ENCODE results near the gene ANTXRL.
"Not testable (repeated sequence)": the region's sequence is repeated elsewhere in the genome, so short reads cannot be mapped to it uniquely, and the experiment has no call there.

Gene ANTXRL

DNA sequence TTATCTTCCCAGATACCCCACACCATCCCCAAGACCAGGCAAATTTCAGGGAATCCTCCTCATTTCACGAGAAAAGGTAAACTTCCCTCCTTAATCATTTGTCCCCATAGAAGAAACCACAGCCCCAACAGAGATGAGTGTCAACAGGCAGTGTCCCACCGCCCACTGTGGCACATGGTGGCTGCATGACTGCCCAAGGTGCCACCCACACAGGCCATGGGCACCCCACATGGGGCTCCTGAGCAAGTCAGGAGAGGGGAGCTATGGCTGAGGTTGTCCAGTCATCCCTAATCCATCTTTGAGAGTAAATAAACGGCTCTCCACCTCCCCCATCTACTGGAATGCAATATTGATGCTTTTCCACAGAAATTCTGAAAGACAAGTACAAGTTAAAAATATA, 44.1 kb downstream of the ANTXRL start:
- no peak for DNase-seq (ENCODE audit: low spot score)

DNA sequence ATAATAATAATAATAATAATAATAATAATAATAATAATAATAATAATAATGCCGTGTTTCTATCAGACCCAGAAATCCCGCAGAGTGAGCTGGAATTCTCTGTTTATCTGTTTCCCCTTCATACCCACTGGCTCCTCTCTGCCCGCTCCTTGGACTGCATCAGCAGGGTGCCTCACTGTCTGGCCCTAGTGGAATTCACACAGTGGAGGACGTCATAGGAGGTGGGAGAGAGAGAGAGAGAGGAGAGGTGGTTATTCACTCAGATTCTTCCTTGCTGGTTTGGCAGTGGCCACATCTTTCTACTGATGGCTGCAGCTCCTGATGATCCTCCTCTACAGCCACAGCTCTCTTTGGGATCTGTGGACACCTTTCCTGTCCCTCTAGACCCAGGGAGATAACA, 78.7 kb downstream of the ANTXRL start:
- not testable (repeated sequence) for DNase-seq (ENCODE audit: low spot score)

DNA sequence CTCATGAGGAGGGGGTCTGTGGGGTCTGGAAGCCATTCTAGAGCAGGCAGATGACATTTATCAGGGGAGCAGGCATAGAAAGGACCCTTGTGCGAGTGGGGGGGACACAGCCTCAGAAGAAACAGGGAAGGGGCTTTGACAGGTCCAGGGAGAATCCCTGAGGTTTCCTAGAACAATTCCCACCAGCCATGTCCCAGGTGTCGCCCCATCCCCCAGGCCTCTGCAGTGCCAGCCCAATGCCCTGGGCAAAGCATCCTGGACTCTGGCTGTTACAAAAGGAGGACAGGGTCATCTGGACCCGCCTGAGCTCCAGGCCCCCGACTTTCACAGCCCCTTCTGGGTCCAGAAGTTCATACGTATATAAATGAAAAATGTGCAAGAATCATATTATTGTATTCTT, 80.4 kb downstream of the ANTXRL start:
- DNase-seq (ENCODE audit: low spot score) = not testable (repeated sequence)

DNA sequence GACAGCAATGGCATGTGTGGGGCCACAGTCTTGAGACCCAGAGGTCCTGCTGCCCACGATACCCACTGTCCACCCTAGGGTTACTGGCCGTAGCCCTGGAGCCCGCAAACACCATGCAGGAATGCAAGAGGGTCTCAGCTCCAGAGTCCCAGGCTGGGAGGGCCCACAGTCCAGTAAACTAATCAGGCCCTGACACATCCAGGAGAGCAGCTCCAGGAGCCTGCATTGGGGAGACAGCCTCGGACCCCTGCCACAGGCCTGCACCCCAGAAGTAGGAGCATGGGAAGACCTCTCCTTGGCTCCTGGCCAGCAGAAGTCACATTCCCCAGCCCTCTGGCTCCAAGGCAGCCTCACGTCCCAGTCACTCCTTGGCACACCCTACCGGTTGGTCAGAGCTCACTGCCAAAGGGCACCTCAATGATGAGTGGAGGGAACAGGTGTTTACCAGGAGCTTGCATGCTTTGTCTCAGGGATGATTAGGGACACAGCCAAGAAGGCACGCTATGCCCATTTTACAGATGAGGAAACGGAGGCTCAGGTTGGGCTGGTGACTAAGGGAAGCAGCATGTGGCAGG, 81.0 kb downstream of the ANTXRL start:
- not testable (repeated sequence) for DNase-seq (ENCODE audit: low spot score)

DNA sequence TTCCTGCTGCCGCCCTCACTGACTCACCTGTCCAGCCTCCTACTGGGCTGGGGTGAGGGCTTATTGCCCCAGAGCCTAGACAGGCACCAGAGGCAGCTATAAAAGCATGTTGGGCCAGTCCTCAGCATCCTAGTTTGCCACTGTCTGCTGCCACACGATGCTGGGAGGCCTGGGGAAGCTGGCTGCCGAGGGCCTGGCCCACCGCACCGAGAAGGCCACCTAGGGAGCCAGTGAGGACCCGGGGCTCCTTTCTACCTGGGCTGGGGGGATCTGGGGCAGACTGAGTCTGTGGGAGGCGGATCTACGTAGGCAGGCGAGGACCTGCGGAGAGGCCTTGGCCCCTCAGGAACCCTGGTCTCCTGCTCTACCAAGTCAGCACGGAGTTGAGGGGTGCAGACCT, 82.2 kb downstream of the ANTXRL start:
- DNase-seq (ENCODE audit: low spot score) = not testable (repeated sequence)

DNA sequence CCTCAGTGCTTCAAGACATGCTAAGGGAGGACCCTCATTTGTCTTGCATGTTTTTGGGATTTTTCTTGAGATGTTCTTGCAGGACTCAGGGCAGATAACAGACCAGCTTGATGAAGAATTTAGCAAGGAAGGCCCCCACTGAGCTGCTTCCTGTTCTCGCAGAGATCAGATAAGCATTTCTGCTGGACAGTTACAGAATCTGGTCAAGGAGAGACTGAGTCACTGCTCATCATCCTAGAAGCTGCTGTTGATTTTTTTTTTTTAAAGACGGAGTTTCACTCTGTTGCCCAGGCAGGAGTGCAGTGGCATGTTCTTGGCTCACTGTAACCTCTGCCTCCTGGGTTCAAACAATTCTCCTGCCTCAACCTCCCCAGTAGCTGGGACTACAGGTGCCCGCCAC, 87.6 kb downstream of the ANTXRL start:
- not testable (repeated sequence) for DNase-seq (ENCODE audit: low spot score)

DNA sequence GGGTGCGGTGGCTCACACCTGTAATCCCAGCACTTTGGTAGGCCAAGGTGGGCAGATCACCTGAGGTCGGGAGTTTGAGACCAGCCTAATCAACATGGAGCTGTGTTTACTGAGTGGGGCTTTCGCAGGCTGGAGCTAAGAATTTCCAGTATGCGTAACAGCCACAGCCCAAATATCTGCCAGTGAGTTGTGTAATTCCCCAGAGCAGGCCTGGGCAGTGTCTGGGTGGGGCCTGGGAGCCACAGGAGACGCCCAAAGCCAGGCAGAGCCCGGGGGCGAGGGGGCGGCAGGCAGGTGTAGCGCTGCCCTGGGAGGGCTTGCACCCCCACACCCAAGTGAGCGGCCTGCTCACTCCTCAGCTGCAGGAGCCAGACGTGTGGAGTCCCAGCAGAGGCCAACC, 88.6 kb downstream of the ANTXRL start, which contains the start of gene ANXA8L1:
Gene ANXA8L1, plus strand, starts transcription at position 371 of the 400 bp plus-strand sequence. CDS start 76 bp downstream, outside the sequence.
- DNase-seq (ENCODE audit: low spot score) = not testable (repeated sequence)

DNA sequence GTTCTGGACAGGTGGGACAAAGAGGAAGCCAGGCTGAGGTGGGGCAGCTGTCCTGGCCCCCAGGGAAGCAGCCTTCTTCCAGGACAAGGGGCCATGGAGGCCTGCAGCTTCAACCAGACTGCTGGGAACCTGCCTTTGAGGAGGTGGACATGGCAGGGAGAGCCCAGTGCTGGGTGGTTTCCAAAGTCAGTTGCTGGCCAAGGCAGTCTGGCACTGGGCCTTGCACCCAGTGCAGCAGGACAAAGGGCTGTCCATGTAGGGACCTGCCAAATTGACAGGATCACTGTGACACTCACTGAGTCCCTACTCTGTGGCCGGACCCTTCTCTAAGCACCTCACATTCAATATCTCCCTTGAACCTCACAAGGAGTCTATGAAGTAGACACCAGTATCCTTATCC, 90.2 kb downstream of the ANTXRL start:
- not testable (repeated sequence) for DNase-seq (ENCODE audit: low spot score)

DNA sequence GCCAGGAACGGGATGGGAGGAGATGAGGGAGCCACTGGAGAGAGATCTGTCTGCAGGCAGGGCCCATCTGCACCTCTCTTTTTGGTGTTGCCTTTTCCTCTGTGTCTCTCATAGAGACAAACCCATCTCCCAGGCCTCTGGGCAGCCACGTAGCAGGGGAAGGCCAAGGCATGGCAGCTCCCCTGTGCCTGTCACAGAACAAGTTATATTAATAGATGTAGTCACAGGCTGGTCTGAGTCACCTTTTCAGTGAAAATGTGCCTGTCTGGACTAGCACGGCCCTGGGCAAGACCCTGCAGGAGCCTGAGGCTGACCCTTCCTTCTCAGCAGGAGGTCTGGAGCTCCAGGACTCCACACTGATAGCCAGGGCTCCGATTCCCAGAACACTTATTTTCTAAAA, 90.9 kb downstream of the ANTXRL start:
- DNase-seq (ENCODE audit: low spot score) = not testable (repeated sequence)

DNA sequence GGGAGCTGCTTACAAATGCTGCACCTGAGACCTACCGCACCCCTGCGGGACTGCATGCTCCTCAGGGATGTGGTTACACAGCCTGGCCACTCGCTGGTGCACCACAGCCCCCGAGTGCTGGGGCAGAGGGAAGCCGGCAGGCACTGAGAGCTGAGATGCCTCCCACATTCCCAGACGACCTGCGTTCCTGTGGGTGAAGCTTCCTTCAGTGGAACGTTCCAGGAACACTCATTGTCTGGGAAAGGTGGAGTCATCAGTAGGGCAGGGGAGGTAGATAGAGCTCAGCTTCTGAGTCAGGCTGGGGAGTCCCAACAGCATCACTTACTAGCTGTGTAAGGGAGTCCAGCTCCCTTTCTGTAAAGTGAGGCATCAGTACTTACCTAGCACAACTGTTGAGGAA, 91.3 kb downstream of the ANTXRL start:
- not testable (repeated sequence) for DNase-seq (ENCODE audit: low spot score)

DNA sequence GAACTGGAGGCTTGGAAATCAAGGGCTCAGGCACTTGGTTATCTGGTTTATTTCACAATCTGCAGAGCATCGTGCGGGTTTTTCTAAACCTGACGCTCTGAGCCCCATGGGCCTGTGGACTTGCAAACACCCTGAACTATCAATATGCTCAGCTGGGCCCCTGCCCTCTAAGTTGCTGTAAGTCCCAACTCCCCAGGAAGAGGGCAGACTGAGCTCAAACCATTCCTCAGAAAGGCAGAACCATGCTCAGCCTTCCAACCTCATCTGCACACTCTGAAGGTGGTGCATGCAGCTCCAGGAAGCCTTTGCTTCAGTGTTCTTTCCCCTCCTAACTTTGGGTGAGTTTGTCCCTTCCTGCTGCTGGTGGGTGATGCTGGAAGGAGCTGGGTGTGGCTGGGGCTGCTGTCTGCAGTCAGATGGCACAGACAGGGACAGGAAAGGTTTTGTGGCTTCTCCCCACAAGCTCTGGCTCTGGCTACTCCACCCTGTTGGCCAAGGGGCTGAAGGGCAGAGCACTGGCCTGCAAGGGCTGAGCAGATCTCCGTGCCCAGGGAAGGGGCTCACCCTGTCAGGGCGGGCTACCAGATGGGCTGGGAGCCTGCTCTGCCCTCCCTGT, 92.5 kb downstream of the ANTXRL start:
- DNase-seq (ENCODE audit: low spot score) = not testable (repeated sequence)

Measured in COLO829 (cell line).